Measurements from ENCODE around the gene DGKD. TPM values are rescaled to one million over a fixed set of nuclear protein-coding genes. Genes with fewer than 3 reads are reported as not detected.

Gene DGKD
- total and polyA plus RNA-seq, 2 donors from 2014 or later = 2.6 to 32.3 TPM

DNA sequence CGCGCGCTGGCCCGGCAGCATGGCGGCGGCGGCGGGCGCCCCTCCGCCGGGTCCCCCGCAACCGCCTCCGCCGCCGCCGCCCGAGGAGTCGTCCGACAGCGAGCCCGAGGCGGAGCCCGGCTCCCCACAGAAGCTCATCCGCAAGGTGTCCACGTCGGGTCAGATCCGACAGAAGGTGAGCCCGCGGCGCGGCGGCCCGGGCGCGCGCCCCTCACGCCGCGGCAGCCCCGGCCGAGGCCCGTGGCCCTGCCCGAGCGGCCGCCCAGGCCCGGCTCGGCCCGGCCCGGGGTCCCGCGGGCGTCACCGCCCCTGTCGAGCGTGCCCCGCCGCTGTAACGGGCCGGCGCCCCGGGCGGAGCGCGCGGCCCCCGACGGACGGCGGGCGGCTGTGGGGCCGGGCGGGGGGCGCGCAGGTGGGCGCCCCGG is 218 bp downstream of the DGKD start:
- Histone ChIP-seq H3K9me3 (ENCODE audit: control insufficient read depth in 2 of 3, insufficient read depth in 1 of 3, low read length in 3 of 3) (no peaks in the 10 kb centered on the region), H3K27me3 (ENCODE audit: control insufficient read depth, insufficient read depth, low read length) (no peaks in the 10 kb centered on the region), H3K9ac (ENCODE audit: low read length in 3 of 3) (no peak overlapping the region), H3K36me3 (ENCODE audit: control insufficient read depth in 2 of 3, insufficient read depth in 3 of 3, low read length in 3 of 3) (no peaks in the 10 kb centered on the region), H3K4me3 (ENCODE audit: low read length in 3 of 3) (peak overlapping the region in 2 of 3 donors; percentile 26 to 85), H3K27ac (ENCODE audit: low read depth in 2 of 2, low read length in 2 of 2) (no peak overlapping the region), H3K4me1 (ENCODE audit: control insufficient read depth in 2 of 3, insufficient read depth in 2 of 3, low read depth in 1 of 3, low read length in 3 of 3) (peaks cover 0 to 10% (median 6%) of the 10 kb centered on the region in 3 donors)
- DNase-seq (peak in 1 of 5 donors; percentile 81), FAIRE-seq (no peak)
- intact Hi-C loops (cut with DNase I) = no loop called here
- TF ChIP-seq, protein P1, sequence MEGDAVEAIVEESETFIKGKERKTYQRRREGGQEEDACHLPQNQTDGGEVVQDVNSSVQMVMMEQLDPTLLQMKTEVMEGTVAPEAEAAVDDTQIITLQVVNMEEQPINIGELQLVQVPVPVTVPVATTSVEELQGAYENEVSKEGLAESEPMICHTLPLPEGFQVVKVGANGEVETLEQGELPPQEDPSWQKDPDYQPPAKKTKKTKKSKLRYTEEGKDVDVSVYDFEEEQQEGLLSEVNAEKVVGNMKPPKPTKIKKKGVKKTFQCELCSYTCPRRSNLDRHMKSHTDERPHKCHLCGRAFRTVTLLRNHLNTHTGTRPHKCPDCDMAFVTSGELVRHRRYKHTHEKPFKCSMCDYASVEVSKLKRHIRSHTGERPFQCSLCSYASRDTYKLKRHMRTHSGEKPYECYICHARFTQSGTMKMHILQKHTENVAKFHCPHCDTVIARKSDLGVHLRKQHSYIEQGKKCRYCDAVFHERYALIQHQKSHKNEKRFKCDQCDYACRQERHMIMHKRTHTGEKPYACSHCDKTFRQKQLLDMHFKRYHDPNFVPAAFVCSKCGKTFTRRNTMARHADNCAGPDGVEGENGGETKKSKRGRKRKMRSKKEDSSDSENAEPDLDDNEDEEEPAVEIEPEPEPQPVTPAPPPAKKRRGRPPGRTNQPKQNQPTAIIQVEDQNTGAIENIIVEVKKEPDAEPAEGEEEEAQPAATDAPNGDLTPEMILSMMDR (IDR thresholded peaks at IDR 0.05; ENCODE audit: borderline replicate concordance, extremely low read depth, insufficient read depth) = no peak

DNA sequence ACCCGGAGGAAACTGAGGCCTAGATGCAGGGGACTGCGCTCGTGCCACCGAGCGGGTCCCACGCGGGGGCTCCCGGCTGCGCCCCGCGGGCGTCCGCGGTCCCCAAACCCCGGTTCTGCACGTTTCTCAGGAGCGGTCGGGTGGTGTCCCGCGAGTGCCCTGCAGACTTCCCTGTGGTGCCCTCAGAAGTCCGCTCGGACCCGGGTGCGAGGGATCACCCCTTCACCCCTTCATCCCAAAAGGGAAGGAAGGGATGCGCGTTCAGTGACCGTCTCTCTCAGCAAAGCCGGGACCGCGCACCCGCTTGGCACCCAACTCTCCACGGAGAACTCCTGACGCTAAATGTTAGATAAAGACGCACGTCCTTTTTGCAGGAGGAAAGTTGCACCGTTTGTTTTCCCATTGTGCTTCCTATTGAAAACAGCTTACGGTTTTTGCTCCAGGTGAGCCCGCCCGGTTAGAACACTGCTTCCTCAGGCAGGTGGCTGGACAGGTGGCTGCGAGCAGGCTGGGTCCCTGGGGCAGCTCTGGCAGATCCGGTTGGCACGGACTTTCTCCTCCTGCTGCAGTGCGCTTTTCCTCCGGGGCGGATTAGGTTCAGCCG is 779 bp downstream of the DGKD start:
- TF ChIP-seq, protein P1 (IDR thresholded peaks at IDR 0.05; ENCODE audit: borderline replicate concordance, extremely low read depth, insufficient read depth) = no peak
- Histone ChIP-seq H3K27me3 (ENCODE audit: control insufficient read depth, insufficient read depth, low read length) (no peaks in the 10 kb centered on the region), H3K4me3 (ENCODE audit: low read length in 3 of 3) (peak overlapping the region; percentile 50 to 85 (median 63)), H3K27ac (ENCODE audit: low read depth in 2 of 2, low read length in 2 of 2) (no peak overlapping the region), H3K9ac (ENCODE audit: low read length in 3 of 3) (peak overlapping the region; percentile 29 to 30 (median 30)), H3K36me3 (ENCODE audit: control insufficient read depth in 2 of 3, insufficient read depth in 3 of 3, low read length in 3 of 3) (no peaks in the 10 kb centered on the region), H3K9me3 (ENCODE audit: control insufficient read depth in 2 of 3, insufficient read depth in 1 of 3, low read length in 3 of 3) (no peaks in the 10 kb centered on the region), H3K4me1 (ENCODE audit: control insufficient read depth in 2 of 3, insufficient read depth in 2 of 3, low read depth in 1 of 3, low read length in 3 of 3) (peaks cover 0 to 10% (median 4%) of the 10 kb centered on the region in 3 donors)
- peak in 4 of 5 donors; percentile 27 to 78 (median 44) for DNase-seq
- intact Hi-C loops (cut with DNase I) = no loop called here
- FAIRE-seq = no peak

DNA sequence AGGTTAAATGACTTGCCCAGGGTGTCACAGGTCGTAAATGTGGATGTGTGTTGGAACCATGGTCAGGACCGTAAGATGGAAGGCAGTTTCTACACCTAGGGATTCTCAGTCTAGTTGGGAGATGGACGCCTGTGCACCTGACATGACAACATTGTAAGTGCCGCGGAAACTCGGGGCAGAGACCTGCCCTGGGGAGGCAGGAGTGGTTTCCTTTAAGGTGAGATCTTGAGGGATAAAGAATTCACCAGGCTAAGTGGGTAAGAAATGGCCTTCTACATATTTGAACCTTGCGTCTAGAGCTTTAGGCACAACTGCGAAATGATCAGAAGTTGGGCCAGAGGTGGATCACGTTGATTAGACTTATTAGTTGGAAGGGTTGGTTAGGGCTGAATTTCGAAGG is 1.6 kb downstream of the DGKD start:
- Histone ChIP-seq H3K4me3 (ENCODE audit: low read length in 3 of 3) (peak overlapping the region in 1 of 3 donors; percentile 85), H3K36me3 (ENCODE audit: control insufficient read depth in 2 of 3, insufficient read depth in 3 of 3, low read length in 3 of 3) (no peaks in the 10 kb centered on the region), H3K9ac (ENCODE audit: low read length in 3 of 3) (no peak overlapping the region), H3K27ac (ENCODE audit: low read depth in 2 of 2, low read length in 2 of 2) (no peak overlapping the region), H3K4me1 (ENCODE audit: control insufficient read depth in 2 of 3, insufficient read depth in 2 of 3, low read depth in 1 of 3, low read length in 3 of 3) (peaks cover 0 to 10% (median 4%) of the 10 kb centered on the region in 3 donors), H3K27me3 (ENCODE audit: control insufficient read depth, insufficient read depth, low read length) (no peaks in the 10 kb centered on the region), H3K9me3 (ENCODE audit: control insufficient read depth in 2 of 3, insufficient read depth in 1 of 3, low read length in 3 of 3) (no peaks in the 10 kb centered on the region)
- intact Hi-C loops (cut with DNase I) = no loop called here
- TF ChIP-seq, protein P1 (IDR thresholded peaks at IDR 0.05; ENCODE audit: borderline replicate concordance, extremely low read depth, insufficient read depth) = no peak
- FAIRE-seq (no peak), DNase-seq (no peak)

All from kidney (tissue), 14 donors.